RWPE2 (cell line): ENCODE measurements around the gene EIF4H.
A peak's percentile ranks its signal among the peaks of the same experiment; 100 is the strongest.

Source experiments
- ATAC-seq: fragments of 200-7000 bp; cut with Tn5 transposase; 3 replicates; pipeline ENCODE4 v1.9.1; 2021; ENCODE audit warnings: low read depth
- DNase-seq: peaks from one replicate; pipeline ENCODE4 v3.0.0-alpha.2; 2020; ENCODE audit warnings: low spot score
- H3K27ac ChIP-seq: fragments of 450-650 bp; 2 replicates; pipeline ENCODE4 v1.5.1; 2017; ENCODE audit warnings: mild to moderate bottlenecking; ENCODE audit not compliant: poor library complexity, severe bottlenecking
- H3K27me3 ChIP-seq: fragments of 250-450 bp; sonication (Bioruptor Pico); 2 replicates; pipeline ENCODE4 v1.5.1; 2021; ENCODE audit warnings: mild to moderate bottlenecking, moderate library complexity; ENCODE audit not compliant: insufficient read depth, poor library complexity, severe bottlenecking
- H3K36me3 ChIP-seq: fragments of 250-450 bp; sonication (Bioruptor Pico); 2 replicates; pipeline ENCODE4 v1.5.1; 2020; ENCODE audit warnings: low read depth, mild to moderate bottlenecking, moderate library complexity
- H3K4me1 ChIP-seq: fragments of 250-450 bp; sonication (Bioruptor Pico); 2 replicates; pipeline ENCODE4 v1.5.1; 2021; ENCODE audit warnings: mild to moderate bottlenecking, moderate library complexity; ENCODE audit not compliant: insufficient read depth, poor library complexity, severe bottlenecking
- H3K4me3 ChIP-seq: fragments of 250-450 bp; sonication (Bioruptor Pico); 2 replicates; pipeline ENCODE4 v1.5.1; 2021; ENCODE audit warnings: mild to moderate bottlenecking, moderate library complexity; ENCODE audit not compliant: severe bottlenecking
- H3K9me3 ChIP-seq: fragments of 250-450 bp; sonication (Bioruptor Pico); 2 replicates; pipeline ENCODE4 v1.5.1; 2021; ENCODE audit warnings: mild to moderate bottlenecking, moderate library complexity; ENCODE audit not compliant: severe bottlenecking
- TF ChIP-seq, protein P1 (sequence below): fragments of 450-650 bp; IDR thresholded peaks from one replicate; pipeline ENCODE4 v1.5.1; 2017; ENCODE audit warnings: mild to moderate bottlenecking, moderate library complexity; ENCODE audit not compliant: poor library complexity, severe bottlenecking

EIF4H gene

DNA sequence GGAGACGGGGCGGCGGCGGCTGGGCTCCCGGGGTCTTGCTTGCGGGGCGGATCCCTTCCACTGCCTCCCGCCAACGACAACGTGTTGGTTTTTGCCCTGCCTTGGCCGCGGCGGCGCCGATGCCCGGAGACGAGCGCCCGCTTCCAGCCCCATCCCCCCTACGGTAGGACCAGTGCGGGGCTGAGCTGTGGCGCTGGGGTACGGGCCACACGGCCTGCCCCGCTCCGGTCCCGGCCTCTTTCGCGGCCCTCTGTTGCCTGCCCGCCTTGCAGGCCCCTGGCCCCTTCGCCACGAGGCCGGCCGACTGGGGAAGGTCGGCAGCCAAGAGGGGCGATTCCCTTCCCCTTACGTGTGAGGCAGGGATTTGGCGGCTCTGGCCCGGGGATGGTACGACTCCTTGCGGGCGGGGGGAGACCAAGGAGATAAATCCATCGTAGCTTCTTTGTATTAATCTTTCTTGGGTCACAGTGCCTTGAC lies 488 bp downstream of the EIF4H start:
- DNase-seq (peak; percentile 59), ATAC-seq (peak; percentile 26)
- TF ChIP-seq, protein P1, sequence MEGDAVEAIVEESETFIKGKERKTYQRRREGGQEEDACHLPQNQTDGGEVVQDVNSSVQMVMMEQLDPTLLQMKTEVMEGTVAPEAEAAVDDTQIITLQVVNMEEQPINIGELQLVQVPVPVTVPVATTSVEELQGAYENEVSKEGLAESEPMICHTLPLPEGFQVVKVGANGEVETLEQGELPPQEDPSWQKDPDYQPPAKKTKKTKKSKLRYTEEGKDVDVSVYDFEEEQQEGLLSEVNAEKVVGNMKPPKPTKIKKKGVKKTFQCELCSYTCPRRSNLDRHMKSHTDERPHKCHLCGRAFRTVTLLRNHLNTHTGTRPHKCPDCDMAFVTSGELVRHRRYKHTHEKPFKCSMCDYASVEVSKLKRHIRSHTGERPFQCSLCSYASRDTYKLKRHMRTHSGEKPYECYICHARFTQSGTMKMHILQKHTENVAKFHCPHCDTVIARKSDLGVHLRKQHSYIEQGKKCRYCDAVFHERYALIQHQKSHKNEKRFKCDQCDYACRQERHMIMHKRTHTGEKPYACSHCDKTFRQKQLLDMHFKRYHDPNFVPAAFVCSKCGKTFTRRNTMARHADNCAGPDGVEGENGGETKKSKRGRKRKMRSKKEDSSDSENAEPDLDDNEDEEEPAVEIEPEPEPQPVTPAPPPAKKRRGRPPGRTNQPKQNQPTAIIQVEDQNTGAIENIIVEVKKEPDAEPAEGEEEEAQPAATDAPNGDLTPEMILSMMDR, result no peak
- Histone ChIP-seq H3K4me3 (peak overlapping the region; percentile 79), H3K27me3 (no peaks in the 10 kb centered on the region), H3K36me3 (peaks cover 45% of the 10 kb centered on the region), H3K4me1 (peaks cover 21% of the 10 kb centered on the region), H3K27ac (peak overlapping the region; percentile 76), H3K9me3 (no peaks in the 10 kb centered on the region)

DNA sequence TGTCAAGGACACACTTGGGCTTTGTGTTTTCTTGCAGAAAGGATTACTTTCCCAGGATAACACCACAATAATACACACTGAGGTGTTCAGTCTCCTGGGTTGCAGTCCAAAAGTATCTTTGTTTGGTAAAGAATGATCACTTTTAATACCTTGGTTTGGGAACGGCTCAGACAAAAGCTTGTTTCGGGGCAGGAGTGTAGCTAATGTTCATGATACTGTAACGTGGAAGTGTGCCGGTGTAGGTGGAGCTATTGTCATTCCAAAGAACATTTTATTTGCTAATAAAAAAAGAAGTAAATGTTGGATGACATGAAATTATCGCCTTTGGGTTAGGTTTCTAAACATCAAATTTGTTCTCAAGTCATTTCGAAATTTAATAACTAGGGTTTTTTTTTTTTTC lies 1.2 kb downstream of the EIF4H start:
- ATAC-seq (no peak), DNase-seq (no peak)
- TF ChIP-seq, protein P1, result no peak
- H3K27me3 ChIP-seq, result no peaks in the 10 kb centered on the region
- H3K4me1 ChIP-seq, result peaks cover 21% of the 10 kb centered on the region
- H3K27ac ChIP-seq, result peak overlapping the region; percentile 76
- peak overlapping the region; percentile 79 for H3K4me3 ChIP-seq
- H3K36me3 ChIP-seq, result peaks cover 52% of the 10 kb centered on the region
- no peaks in the 10 kb centered on the region for H3K9me3 ChIP-seq

DNA sequence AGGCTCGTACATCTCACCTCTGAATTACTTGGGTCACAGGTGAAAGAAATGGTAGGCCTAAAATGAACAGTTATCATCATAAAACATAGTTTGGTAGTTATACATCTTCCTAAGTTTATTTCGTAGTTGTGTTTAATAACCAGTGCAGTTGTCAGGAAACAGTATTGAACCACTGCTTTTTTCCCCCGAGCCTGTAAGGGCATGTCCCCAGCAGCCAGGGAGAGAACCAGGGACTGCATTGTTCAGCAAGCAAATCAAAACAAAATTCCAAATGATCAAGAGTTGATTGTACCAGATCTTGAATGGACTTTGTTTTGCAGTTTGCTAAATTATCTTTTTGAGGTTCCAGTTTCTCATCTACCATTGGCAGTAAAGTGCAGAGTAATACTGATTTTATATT lies 2.4 kb downstream of the EIF4H start:
- Histone ChIP-seq H3K4me3 (no peak overlapping the region), H3K36me3 (peaks cover 64% of the 10 kb centered on the region)

DNA sequence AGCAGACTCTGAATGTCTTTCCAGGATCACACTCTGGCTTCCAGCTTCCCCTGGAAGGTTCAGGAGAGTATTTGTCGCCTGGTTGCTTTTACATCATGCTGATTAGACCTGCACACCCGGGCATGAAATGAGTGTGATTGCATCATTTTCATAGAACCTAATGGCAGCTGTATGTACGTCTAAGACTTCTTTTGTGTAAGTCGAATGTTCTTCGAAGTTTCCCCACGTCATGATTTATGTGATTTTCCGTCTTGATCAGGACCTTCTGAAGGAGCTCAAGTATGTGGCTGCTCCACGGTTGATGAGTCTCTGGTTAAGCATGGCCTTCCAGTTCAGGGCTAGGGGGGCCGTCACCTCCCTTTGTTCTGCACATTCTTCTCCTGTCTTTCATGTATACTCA lies 4.5 kb downstream of the EIF4H start:
- Histone ChIP-seq H3K9me3 (no peaks in the 10 kb centered on the region), H3K27ac (no peak overlapping the region), H3K36me3 (peaks cover 70% of the 10 kb centered on the region), H3K4me1 (peaks cover 47% of the 10 kb centered on the region), H3K4me3 (no peak overlapping the region), H3K27me3 (no peaks in the 10 kb centered on the region)
- ATAC-seq (no peak), DNase-seq (no peak)
- TF ChIP-seq, protein P1, result no peak

More for the DNA sequence above, 2.4 kb downstream of the EIF4H start:
- no peak for ATAC-seq
- Histone ChIP-seq H3K27me3 (no peaks in the 10 kb centered on the region), H3K9me3 (no peaks in the 10 kb centered on the region), H3K27ac (peak overlapping the region; percentile 76), H3K4me1 (peaks cover 28% of the 10 kb centered on the region)
- DNase-seq, result no peak
- TF ChIP-seq, protein P1, result no peak

DNA sequence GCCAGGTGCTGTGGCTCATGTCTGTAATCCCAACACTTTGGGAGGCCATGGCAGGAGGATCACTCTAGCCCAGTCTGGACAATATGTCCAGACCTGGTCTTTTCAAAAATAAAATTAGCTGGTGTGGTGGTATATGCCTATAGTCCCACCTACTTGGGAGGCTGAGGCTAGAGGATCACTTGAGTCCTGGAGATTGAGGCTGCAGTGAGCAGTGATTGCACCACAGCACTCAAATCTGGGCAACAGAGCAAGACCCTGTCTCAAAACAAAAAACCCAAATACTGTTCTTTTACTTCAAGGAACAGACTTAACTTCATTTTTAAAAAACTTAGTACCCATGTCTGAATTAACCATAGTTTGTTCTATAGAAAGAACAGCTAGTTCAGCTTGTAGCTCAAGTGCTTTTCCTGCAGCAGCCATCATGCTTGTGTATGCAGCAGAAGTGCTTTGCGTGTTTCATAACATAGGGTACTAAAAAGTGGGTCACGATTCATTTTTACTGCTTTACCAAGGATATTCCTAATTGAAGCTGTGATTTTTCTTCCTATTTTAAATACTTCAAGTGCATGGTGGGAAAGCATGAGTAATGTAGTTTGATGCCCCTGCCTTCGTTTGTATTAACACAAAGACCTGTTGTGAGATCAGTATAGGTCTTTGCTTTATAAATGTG lies 5.9 kb downstream of the EIF4H start:
- DNase-seq (no peak), ATAC-seq (no peak)
- Histone ChIP-seq H3K27me3 (no peaks in the 10 kb centered on the region), H3K4me1 (peaks cover 59% of the 10 kb centered on the region), H3K36me3 (peaks cover 79% of the 10 kb centered on the region), H3K4me3 (no peak overlapping the region), H3K9me3 (no peaks in the 10 kb centered on the region), H3K27ac (peak overlapping the region; percentile 44)
- TF ChIP-seq, protein P1, result no peak
